NCI-H345 treated with DMSO at 0.1 percent for 48 hours (cell line): ENCODE results near the gene SNX32.

Source experiments
- DNase-seq: peaks from one replicate; lab custom pipeline; 2025; ENCODE audit not compliant: unreplicated experiment; lab: John Stamatoyannopoulos, UW

Gene SNX32

GRCh38 chr11:65897020-65897471 lies 63.3 kb downstream of the SNX32 start:
- no peak for DNase-seq

DNA sequence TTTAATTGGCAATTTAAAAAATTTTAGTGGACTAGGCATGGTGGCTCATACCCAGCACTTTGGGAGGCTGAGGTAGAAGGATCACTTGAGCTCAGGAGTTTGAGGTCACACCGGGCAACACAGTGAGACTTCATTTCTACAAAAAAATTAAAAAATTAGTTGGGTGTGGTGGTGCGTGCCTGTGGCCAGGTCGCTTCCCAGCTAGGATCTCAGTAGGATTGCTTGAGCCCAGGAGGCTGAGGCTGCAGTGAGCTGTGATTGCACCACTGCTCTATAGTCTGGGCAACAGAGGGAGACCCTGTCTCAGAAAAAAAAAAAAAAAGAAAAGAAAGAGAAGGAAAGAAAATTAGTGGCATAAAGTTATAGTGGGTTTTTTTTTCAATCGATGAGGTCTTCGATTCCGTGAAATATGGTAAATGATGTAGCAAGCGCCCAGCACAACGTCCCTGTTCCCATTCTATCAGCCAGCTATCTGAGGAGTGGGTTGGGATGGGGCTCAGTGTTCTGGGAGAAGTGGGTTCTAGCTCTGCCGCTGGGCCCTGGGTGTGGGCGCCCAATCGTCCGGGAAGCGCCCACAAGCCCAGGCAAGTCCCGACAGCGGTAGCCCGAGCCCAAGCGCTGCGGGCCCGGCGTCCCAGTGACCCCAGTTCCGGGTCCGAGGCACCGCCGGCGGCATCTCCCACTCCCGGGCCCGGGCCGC lies 65.0 kb downstream of the SNX32 start:
- DNase-seq: no peak

DNA sequence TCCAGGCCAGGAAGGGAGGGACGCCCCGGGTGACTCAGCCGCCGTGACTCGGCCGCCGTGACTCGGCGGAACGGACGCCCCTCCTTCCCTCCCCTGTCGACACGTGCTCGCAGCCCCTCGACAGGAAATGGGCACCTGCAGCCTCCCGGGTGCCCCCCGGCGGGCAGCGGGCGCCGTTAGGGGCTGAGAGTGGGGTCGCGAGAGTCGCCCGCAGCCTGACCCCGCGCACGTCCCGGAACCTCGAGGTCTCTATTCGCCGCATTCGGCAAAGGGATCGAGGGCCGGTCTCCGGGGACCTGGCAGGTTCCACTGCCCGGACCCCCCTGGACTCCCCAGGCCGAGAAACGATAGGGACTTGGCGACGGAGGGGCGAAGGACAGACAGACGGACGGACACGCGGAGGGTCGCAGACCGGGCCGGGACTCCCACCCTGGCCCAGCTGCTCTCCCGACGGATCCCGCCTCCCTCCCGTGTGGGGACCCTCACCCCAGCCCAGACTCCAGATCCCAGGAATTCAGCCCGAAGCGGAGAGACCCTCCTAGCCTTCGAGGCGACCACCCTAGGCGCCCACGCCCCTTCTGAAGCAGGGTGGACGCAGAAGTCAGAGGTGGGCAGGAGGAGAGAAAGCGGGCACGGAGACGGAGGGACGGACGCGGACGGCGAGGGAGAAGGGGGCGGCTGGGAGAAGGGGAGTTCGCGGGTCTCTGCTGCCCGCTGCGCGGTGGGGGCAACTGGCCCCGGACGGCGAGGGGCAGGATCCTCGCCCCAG lies 65.8 kb downstream of the SNX32 start:
- DNase-seq: no peak

DNA sequence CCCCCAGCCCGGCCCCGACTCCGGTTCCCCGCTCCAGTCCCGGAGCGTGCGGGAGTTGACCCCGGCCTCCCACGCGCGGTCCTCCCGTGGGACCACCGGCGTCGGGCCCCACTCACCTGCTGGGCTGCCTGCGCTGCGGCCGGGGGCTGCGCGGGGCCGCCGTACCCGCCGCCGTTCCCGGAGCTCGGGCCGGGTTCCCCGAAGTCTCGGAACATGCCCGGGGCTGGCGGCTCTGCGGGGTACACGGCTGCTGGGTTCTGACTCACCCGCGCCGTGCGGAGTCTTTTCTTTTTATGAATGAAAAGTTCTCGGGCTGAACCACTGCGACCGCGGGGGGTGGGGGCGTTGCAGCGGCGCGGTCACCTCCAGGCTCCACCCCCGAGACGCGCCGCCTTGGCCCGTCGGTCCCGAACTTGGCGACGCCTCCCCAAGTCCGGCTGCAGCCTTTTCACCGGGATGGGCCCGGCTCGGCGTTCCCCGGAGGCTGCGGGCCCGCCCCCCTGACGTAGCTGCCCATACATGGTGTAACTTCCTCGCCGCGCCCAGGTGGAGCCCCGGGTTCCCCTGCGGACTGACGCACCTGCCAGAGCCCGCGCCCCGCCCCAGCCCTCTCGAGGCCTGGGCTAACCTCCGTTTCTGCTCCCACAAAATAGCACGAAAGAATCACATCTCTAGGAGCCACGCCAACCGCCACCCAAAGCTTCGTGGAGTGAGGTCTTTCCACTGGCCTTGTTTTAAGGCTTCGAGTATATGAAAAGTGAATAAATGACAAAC lies 66.5 kb downstream of the SNX32 start, which contains the start of gene FOSL1:
TSS of gene FOSL1 (minus strand) at position 264 of the 774 bp plus-strand sequence. CDS start at position 215, 49 bp downstream.
- DNase-seq: peak; percentile 30

DNA sequence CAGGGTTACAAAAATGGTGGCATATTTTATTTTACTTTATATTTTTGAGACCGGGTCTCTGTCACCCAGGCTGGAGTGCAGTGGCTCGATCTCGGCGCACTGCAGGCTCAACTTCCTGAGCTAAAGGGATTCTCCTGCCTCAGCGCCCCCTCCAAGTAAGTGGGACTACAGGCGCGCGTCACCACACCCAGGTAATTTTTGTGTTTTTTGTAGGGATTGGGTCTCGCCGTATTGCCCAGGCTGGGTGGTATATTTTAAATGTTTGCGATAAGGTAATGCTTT lies 67.1 kb downstream of the SNX32 start:
- no peak for DNase-seq

DNA sequence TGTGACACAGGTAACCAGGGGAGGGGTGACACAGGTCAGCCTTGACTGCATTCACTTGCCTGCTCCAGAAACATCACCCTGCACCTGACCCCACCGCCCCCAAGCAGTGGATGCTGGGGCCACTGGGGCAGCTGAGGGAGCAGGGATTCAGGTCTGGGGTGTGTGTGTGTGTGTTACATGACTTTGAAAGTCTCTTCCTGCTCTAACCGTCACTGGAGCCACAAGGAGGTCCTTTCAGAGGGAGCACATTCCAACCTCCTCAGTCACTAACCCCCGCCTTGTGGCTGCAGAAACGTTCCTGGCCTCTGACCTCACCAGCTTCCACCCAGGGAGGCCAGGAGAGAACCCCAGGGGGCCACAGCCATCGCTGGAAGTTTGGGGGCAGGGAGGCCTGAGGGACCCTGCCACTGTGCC lies 69.3 kb downstream of the SNX32 start:
- DNase-seq: no peak
